ENCODE measurements around the gene FMO1. TPM values are rescaled to one million over a fixed set of nuclear protein-coding genes. Genes with fewer than 3 reads are reported as not detected.
"Not testable (repeated sequence)": the region's sequence is repeated elsewhere in the genome, so short reads cannot be mapped to it uniquely, and the experiment has no call there.

Gene FMO1
- 10 to 100 TPM in 1 of 12 donors, 1 to 10 TPM in 10, not detected in 1; 2.7 to 34.9 (median 6.5) TPM for polyA plus RNA-seq (ENCODE audit: insufficient read length in 12 of 12)
- long read RNA-seq, donor 1, transcript FMO1-202 (9 exons, 2,155 nt) = minor isoform, 5 of 89 reads
- long read RNA-seq, donor 1, transcript FMO1-208 (9 exons, 2,156 nt) = major isoform, 13 of 89 reads
- long read RNA-seq, donor 1, partial matches to known transcripts = 61 of 89 reads
- long read RNA-seq, donor 1, other reads (novel, unspliced or antisense) = 5 of 89 reads
- long read RNA-seq, donor 2 = 0 reads
- long read RNA-seq, donor 3 = 0 reads
- long read RNA-seq, donor 4 = 0 reads
- long read RNA-seq, donor 5, partial matches to known transcripts = 0 of 2 reads
- long read RNA-seq, donor 5, other reads (novel, unspliced or antisense) = 0 of 2 reads
- long read RNA-seq, donor 6 = 0 reads
- long read RNA-seq, donor 7, partial matches to known transcripts = 0 of 1 reads
- long read RNA-seq, donor 7, other reads (novel, unspliced or antisense) = 0 of 1 reads
- long read RNA-seq, donor 8, partial matches to known transcripts = 0 of 2 reads
- long read RNA-seq, donor 8, other reads (novel, unspliced or antisense) = 0 of 2 reads
- long read RNA-seq, donor 9 = 0 reads
- long read RNA-seq, donor 10, partial matches to known transcripts = 0 of 1 reads
- long read RNA-seq, donor 10, other reads (novel, unspliced or antisense) = 0 of 1 reads
- long read RNA-seq, donor 11, partial matches to known transcripts = 0 of 2 reads
- long read RNA-seq, donor 11, other reads (novel, unspliced or antisense) = 0 of 2 reads

- DNase-seq = no peak
Measured at GRCh38 chr1:171248302-171248701, at the start of gene FMO1. FMO1 (plus strand) TSS chr1:171248494; CDS start chr1:171258088, 9,594 bp downstream.

GRCh38 chr1:171204296-171204695 is 44.0 kb upstream of the FMO1 start:
- DNase-seq = no peak

GRCh38 chr1:171206204-171206977 is 41.9 kb upstream of the FMO1 start:
- DNase-seq = no peak

- no peak for DNase-seq
Measured at GRCh38 chr1:171206978-171207355, 41.3 kb upstream of the FMO1 start.

- DNase-seq = no peak
Measured at GRCh38 chr1:171207377-171207776, 40.9 kb upstream of the FMO1 start.

GRCh38 chr1:171210355-171210754 is 37.9 kb upstream of the FMO1 start:
- DNase-seq = peak; percentile 78

GRCh38 chr1:171212607-171213351 is 35.5 kb upstream of the FMO1 start:
- no peak for DNase-seq

GRCh38 chr1:171213559-171214454 is 34.5 kb upstream of the FMO1 start:
- DNase-seq = no peak

- DNase-seq = no peak
Measured at GRCh38 chr1:171217658-171218443, 30.4 kb upstream of the FMO1 start.

- DNase-seq = no peak
Measured at GRCh38 chr1:171218661-171219060, 29.6 kb upstream of the FMO1 start.

GRCh38 chr1:171219346-171220080 is 28.8 kb upstream of the FMO1 start:
- DNase-seq = no peak

- no peak for DNase-seq
Measured at GRCh38 chr1:171220081-171220420, 28.2 kb upstream of the FMO1 start.

- peak; percentile 83 for DNase-seq
Measured at GRCh38 chr1:171220581-171221054, 27.7 kb upstream of the FMO1 start.

- DNase-seq = no peak
Measured at GRCh38 chr1:171221665-171222591, 26.4 kb upstream of the FMO1 start.

- no peak for DNase-seq
Measured at GRCh38 chr1:171222936-171223335, 25.4 kb upstream of the FMO1 start.

- not testable (repeated sequence) for DNase-seq
Measured at GRCh38 chr1:171224257-171224656, 24.0 kb upstream of the FMO1 start.

- DNase-seq = peak; percentile 74
Measured at GRCh38 chr1:171226747-171227370, 21.4 kb upstream of the FMO1 start.

All from muscle of arm (tissue), 14 donors.